ENCODE results near the gene CCR4. TPM values are rescaled to one million over a fixed set of nuclear protein-coding genes. Genes with fewer than 3 reads are reported as not detected.
"Not testable (repeated sequence)": the region's sequence is repeated elsewhere in the genome, so short reads cannot be mapped to it uniquely, and the experiment has no call there.

The CCR4 gene
- total RNA-seq, 1 donor, result under 0.01 TPM

GRCh38 chr3:32972482-32973146 lies 21.2 kb downstream of the CCR4 start:
- TF ChIP-seq CTCF (IDR thresholded peaks at IDR 0.05; ENCODE audit: insufficient read depth, low read length), result no peak
- no peak for DNase-seq (ENCODE audit: low read depth)
- no peak overlapping the region for H3K4me3 ChIP-seq (ENCODE audit: low read depth, low read length)

GRCh38 chr3:32973982-32974381 lies 22.5 kb downstream of the CCR4 start:
- no peak for TF ChIP-seq CTCF (IDR thresholded peaks at IDR 0.05; ENCODE audit: insufficient read depth, low read length)
- no peak overlapping the region for H3K4me3 ChIP-seq (ENCODE audit: low read depth, low read length)
- DNase-seq (ENCODE audit: low read depth), result no peak

- H3K4me3 ChIP-seq (ENCODE audit: low read depth, low read length), result no peak overlapping the region
- DNase-seq (ENCODE audit: low read depth), result no peak
- no peak for TF ChIP-seq CTCF (IDR thresholded peaks at IDR 0.05; ENCODE audit: insufficient read depth, low read length)
These were observed 24.6 kb downstream of the CCR4 start for GRCh38 chr3:32975891-32976595.

GRCh38 chr3:32977861-32978260 lies 26.4 kb downstream of the CCR4 start:
- no peak for TF ChIP-seq CTCF (IDR thresholded peaks at IDR 0.05; ENCODE audit: insufficient read depth, low read length)

GRCh38 chr3:32978331-32978730 lies 26.9 kb downstream of the CCR4 start:
- TF ChIP-seq CTCF (IDR thresholded peaks at IDR 0.05; ENCODE audit: insufficient read depth, low read length), result no peak
- H3K4me3 ChIP-seq (ENCODE audit: low read depth, low read length), result no peak overlapping the region
- DNase-seq (ENCODE audit: low read depth), result no peak

More at GRCh38 chr3:32977861-32978260, 26.4 kb downstream of the CCR4 start:
- no peak for DNase-seq (ENCODE audit: low read depth)
- H3K4me3 ChIP-seq (ENCODE audit: low read depth, low read length), result no peak overlapping the region

GRCh38 chr3:32983124-32983523 lies 31.7 kb downstream of the CCR4 start:
- TF ChIP-seq CTCF (IDR thresholded peaks at IDR 0.05; ENCODE audit: insufficient read depth, low read length), result no peak
- no peak for DNase-seq (ENCODE audit: low read depth)

GRCh38 chr3:32984918-32985317 lies 33.5 kb downstream of the CCR4 start:
- H3K4me3 ChIP-seq (ENCODE audit: low read depth, low read length), result not testable (repeated sequence)

More at GRCh38 chr3:32983124-32983523, 31.7 kb downstream of the CCR4 start:
- no peak overlapping the region for H3K4me3 ChIP-seq (ENCODE audit: low read depth, low read length)

More at GRCh38 chr3:32984918-32985317, 33.5 kb downstream of the CCR4 start:
- DNase-seq (ENCODE audit: low read depth), result not testable (repeated sequence)

All from fibroblast of the aortic adventitia (primary cell).